Fibroblast of lung (primary cell): ENCODE results near the gene TYW1.
"Not testable (repeated sequence)": the region's sequence is repeated elsewhere in the genome, so short reads cannot be mapped to it uniquely, and the experiment has no call there.

ENCODE experiments used
- CTCF ChIP-seq, 2 donors: IDR thresholded peaks in 1 of 2; conservative IDR thresholded peaks in 1 of 2; 1 replicate in 1 of 2; 2 replicates in 1 of 2; pipeline ENCODE4 v1.5.1; 2011 to 2012; ENCODE audit warnings: low read length in 2 of 2, control low read depth in 1 of 2, inconsistent platforms in 1 of 2, low read depth in 1 of 2, mild to moderate bottlenecking in 1 of 2
- EZH2 ChIP-seq: IDR thresholded peaks from 2 replicates; pipeline ENCODE4 v1.5.1; 2012; ENCODE audit warnings: low read length, control low read depth, mild to moderate bottlenecking; ENCODE audit errors: missing control alignments

- TF ChIP-seq EZH2; CTCF (conservative IDR thresholded peaks at IDR 0.05 in 1 of 2, IDR thresholded peaks at IDR 0.05 in 1 of 2; ENCODE audit: low read depth in 1 of 2, low read length in 2 of 2): not testable (repeated sequence)
These were observed 233.4 kb downstream of the TYW1 start for GRCh38 chr7:67230029-67230428.
